Measurements from ENCODE around the gene PTPRM.

DNA sequence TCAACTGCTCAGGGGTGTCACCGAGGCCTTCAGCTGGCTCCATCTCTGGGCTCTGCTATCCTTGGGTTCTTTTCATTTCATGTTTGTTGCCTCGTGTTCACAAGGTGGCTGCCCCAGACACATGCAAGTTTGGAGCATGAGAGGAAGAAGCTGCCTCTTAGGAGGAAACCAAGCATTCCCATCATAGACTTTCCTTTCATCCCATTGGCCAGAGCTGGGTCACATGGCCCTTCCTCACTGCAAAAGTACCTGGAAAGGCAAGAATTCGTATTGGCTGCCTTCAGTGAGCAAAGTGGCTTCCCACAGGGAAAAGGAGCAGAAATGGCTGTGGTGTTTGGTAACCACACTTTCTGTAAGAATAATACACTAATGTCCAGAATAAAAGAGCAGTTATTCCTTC is 886.4 kb downstream of the PTPRM start:
- TF ChIP-seq, protein P1, sequence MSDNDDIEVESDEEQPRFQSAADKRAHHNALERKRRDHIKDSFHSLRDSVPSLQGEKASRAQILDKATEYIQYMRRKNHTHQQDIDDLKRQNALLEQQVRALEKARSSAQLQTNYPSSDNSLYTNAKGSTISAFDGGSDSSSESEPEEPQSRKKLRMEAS (IDR thresholded peaks at IDR 0.05), result no peak
- no peak for TF ChIP-seq CTCF (IDR thresholded peaks at IDR 0.05; ENCODE audit: low read depth, low read length, missing input control)
- no peak for TF ChIP-seq ZBTB33 (IDR thresholded peaks at IDR 0.05)
- no peak for TF ChIP-seq REST (IDR thresholded peaks at IDR 0.05)
- no peak for TF ChIP-seq TAF1 (conservative IDR thresholded peaks at IDR 0.05)
- TF ChIP-seq YY1 (IDR thresholded peaks at IDR 0.05), result no peak
- no peak for TF ChIP-seq JUND (IDR thresholded peaks at IDR 0.05)
